Measurements from ENCODE around the gene DHRS7B. TPM values are rescaled to one million over a fixed set of nuclear protein-coding genes. Genes with fewer than 3 reads are reported as not detected.

The DHRS7B gene
- total and polyA plus RNA-seq, 2 of the 13 experiments (the other 11 are each of a cell fraction or from before 2014, with no cell fraction given), result 20.0 to 35.8 TPM

DNA sequence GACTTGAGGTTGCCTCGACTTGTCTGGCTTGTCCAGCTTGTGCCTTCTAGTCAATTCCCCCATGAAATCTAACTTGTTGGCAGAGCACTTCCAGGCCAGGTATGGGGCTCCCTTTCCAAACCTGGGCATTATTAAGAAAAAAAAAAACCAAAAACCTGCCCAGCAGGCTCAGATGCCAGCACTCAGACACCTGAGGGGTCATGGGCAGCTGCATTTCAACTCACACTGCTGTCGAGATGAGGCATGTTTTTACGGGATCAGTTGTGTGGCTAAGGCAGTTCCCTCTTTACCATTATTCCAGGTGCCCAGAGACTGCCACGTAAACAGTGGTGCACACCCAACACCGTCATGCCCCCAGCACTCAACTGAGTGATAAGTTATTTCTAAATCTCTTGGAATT lies 69.4 kb downstream of the DHRS7B start:
- ATAC-seq (no peak), DNase-seq (ENCODE audit: low spot score) (no peak), FAIRE-seq (no peak)
- no TSS peak for BruUV-seq (replicated peaks)
- Histone ChIP-seq H3K36me3 (replicated peaks in 1 of 2; ENCODE audit: control insufficient read depth in 1 of 2, insufficient read depth in 2 of 2, low read length in 2 of 2) (peaks cover 7 to 31% of the 10 kb centered on the region in 2 experiments; a peak in 4 of 5 replicates), H4K20me1 (ENCODE audit: insufficient read depth, low read length) (peaks cover 20% of the 10 kb centered on the region; the same call in 1 of the 2 replicates), H3K4me3 (replicated peaks in 1 of 3; ENCODE audit: insufficient read depth in 1 of 3, low read depth in 2 of 3, low read length in 3 of 3) (no peak overlapping the region), H3K27me3 (ENCODE audit: control insufficient read depth in 1 of 2, insufficient read depth in 2 of 2, low read length in 2 of 2) (no peaks in the 10 kb centered on the region), H3K4me1 (ENCODE audit: insufficient read depth, low read length) (no peaks in the 10 kb centered on the region), H3K9ac (ENCODE audit: insufficient read depth, low read depth, low read length) (no peak overlapping the region), H3K79me2 (ENCODE audit: insufficient read depth, low read length) (peaks cover 24% of the 10 kb centered on the region), H2AFZ (ENCODE audit: low read length) (no peak overlapping the region), H3K4me2 (ENCODE audit: low read depth, low read length) (no peak overlapping the region), H3K27ac (ENCODE audit: extremely low read length, insufficient read depth, low read length) (no peak overlapping the region), H3K9me3 (ENCODE audit: low read length) (no peaks in the 10 kb centered on the region)
- intact Hi-C loops (cut with micrococcal nuclease; ENCODE audit: unreplicated experiment) (no loop called here), in situ Hi-C loops (cut with HindIII; ENCODE audit: extremely low pct_ligation_motif_present, low pct_unique_long_range_greater_than_20kb) (no loop called here)
- CTCF ChIA-PET (ENCODE audit: low intra/inter-chr PET ratio, low total read pairs), result no interaction called here
- POLR2A ChIA-PET, result no interaction called here
- TF ChIP-seq, protein P1, sequence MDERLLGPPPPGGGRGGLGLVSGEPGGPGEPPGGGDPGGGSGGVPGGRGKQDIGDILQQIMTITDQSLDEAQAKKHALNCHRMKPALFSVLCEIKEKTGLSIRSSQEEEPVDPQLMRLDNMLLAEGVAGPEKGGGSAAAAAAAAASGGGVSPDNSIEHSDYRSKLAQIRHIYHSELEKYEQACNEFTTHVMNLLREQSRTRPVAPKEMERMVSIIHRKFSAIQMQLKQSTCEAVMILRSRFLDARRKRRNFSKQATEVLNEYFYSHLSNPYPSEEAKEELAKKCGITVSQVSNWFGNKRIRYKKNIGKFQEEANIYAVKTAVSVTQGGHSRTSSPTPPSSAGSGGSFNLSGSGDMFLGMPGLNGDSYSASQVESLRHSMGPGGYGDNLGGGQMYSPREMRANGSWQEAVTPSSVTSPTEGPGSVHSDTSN (CRISPR knock-in tag; IDR thresholded peaks at IDR 0.05), result no peak
- no peak for TF ChIP-seq ZNF788 (CRISPR knock-in tag; IDR thresholded peaks at IDR 0.05; ENCODE audit: borderline replicate concordance)
- no peak for TF ChIP-seq NPAS2 (CRISPR knock-in tag; IDR thresholded peaks at IDR 0.05; ENCODE audit: borderline replicate concordance)
- TF ChIP-seq, protein P2, sequence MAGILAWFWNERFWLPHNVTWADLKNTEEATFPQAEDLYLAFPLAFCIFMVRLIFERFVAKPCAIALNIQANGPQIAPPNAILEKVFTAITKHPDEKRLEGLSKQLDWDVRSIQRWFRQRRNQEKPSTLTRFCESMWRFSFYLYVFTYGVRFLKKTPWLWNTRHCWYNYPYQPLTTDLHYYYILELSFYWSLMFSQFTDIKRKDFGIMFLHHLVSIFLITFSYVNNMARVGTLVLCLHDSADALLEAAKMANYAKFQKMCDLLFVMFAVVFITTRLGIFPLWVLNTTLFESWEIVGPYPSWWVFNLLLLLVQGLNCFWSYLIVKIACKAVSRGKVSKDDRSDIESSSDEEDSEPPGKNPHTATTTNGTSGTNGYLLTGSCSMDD (CRISPR knock-in tag; IDR thresholded peaks at IDR 0.05), result no peak
- no peak for TF ChIP-seq ZNF552 (CRISPR knock-in tag; IDR thresholded peaks at IDR 0.05; ENCODE audit: borderline replicate concordance)
- no peak for TF ChIP-seq HNF4A (CRISPR knock-in tag; IDR thresholded peaks at IDR 0.05)
- TF ChIP-seq ZNF501 (CRISPR knock-in tag; IDR thresholded peaks at IDR 0.05), result no peak
- TF ChIP-seq NAIF1 (CRISPR knock-in tag; IDR thresholded peaks at IDR 0.05; ENCODE audit: borderline replicate concordance), result no peak
- no peak for TF ChIP-seq TARDBP (CRISPR knock-in tag; IDR thresholded peaks at IDR 0.05)
- TF ChIP-seq EEA1 (CRISPR knock-in tag; IDR thresholded peaks at IDR 0.05; ENCODE audit: borderline replicate concordance), result no peak
- TF ChIP-seq ZNF775 (CRISPR knock-in tag; IDR thresholded peaks at IDR 0.05; ENCODE audit: borderline replicate concordance), result no peak
- no peak for TF ChIP-seq GABPB1 (CRISPR knock-in tag; IDR thresholded peaks at IDR 0.05)
- no peak for TF ChIP-seq NRL (CRISPR knock-in tag; IDR thresholded peaks at IDR 0.05; ENCODE audit: borderline replicate concordance)
- TF ChIP-seq, protein P3, sequence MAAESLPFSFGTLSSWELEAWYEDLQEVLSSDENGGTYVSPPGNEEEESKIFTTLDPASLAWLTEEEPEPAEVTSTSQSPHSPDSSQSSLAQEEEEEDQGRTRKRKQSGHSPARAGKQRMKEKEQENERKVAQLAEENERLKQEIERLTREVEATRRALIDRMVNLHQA (CRISPR knock-in tag; IDR thresholded peaks at IDR 0.05), result no peak
- TF ChIP-seq MIER2 (CRISPR knock-in tag; IDR thresholded peaks at IDR 0.05), result no peak
- 100% methylated on average over 5 of the region's 5 CpGs for WGBS (ENCODE audit: low lambda C conversion rate)
